ENCODE results near the gene TBX10. TPM values are rescaled to one million over a fixed set of nuclear protein-coding genes. Genes with fewer than 3 reads are reported as not detected.
A peak's percentile ranks its signal among the peaks of the same experiment; 100 is the strongest.

The TBX10 gene
- total RNA-seq, 1 experiment from 2014 or later, result not detected

- Histone ChIP-seq H3K4me1 (ENCODE audit: control insufficient read depth in 1 of 2, insufficient read depth in 2 of 2, low read length in 2 of 2) (peaks cover 6 to 21% of the 10 kb centered on the region in 2 experiments), H2AFZ (ENCODE audit: low read depth, low read length, poor library complexity, severe bottlenecking) (no peak overlapping the region), H4K20me1 (ENCODE audit: insufficient read depth) (no peaks in the 10 kb centered on the region), H3K4me3 (replicated peaks in 1 of 2; ENCODE audit: low read depth in 1 of 2, low read length in 2 of 2) (no peak overlapping the region), H3K9me3 (ENCODE audit: control insufficient read depth in 1 of 2, insufficient read depth in 1 of 2, low read depth in 1 of 2, low read length in 2 of 2) (no peaks in the 10 kb centered on the region), H3K36me3 (ENCODE audit: control insufficient read depth in 1 of 2, insufficient read depth in 2 of 2, low read length in 2 of 2) (peaks cover 19 to 21% of the 10 kb centered on the region in 2 experiments; a peak in 3 of 4 replicates), H3K9me2 (ENCODE audit: insufficient read depth) (no peaks in the 10 kb centered on the region), H3K4me2 (ENCODE audit: low read length) (peak overlapping the region; percentile 92; the same call in 1 of the 2 replicates), H3K27ac (ENCODE audit: low read depth, low read length) (no peak overlapping the region), H3K27me3 (ENCODE audit: insufficient read depth, low read length) (no peaks in the 10 kb centered on the region), H3K79me2 (ENCODE audit: insufficient read depth, low read length) (peaks cover 27% of the 10 kb centered on the region), H3K9ac (ENCODE audit: low read length) (no peak overlapping the region)
- ATAC-seq (no peak), DNase-seq (ENCODE audit: low read depth, low spot score) (no peak)
- RAD21 ChIA-PET (ENCODE audit: low non-redundant PET in 1 of 2, low total read pairs in 2 of 2, uncharacterized antibody in 2 of 2, unreplicated experiment in 2 of 2), result no interaction called here
- no TSS peak for BruUV-seq (replicated peaks)
- POLR2A ChIA-PET, result interaction anchor here (1.1 kb wide), 1 partner anchor 25 kb away, joined by 3 read pairs; the partner anchor contains the start of gene GSTP1
- intact Hi-C loops (cut with micrococcal nuclease), result no loop called here
- TF ChIP-seq EZH2phosphoT487 (IDR thresholded peaks at IDR 0.05; ENCODE audit: borderline replicate concordance) (no peak), CEBPB (IDR thresholded peaks at IDR 0.05; ENCODE audit: low read depth) (no peak), POLR2A (IDR thresholded peaks at IDR 0.05; ENCODE audit: borderline replicate concordance, extremely low read depth, insufficient read depth, insufficient read length) (no peak), YY1 (IDR thresholded peaks at IDR 0.05; ENCODE audit: extremely low read depth, insufficient replicate concordance, low read depth, low read length) (no peak), EZH2 (IDR thresholded peaks at IDR 0.05) (no peak), SIN3A (IDR thresholded peaks at IDR 0.05; ENCODE audit: low read depth) (no peak), REST (IDR thresholded peaks at IDR 0.05; ENCODE audit: low read depth) (no peak), SP1 (IDR thresholded peaks at IDR 0.05; ENCODE audit: low read depth) (no peak), ZBTB33 (IDR thresholded peaks at IDR 0.05; ENCODE audit: extremely low read depth, insufficient replicate concordance, low read length) (no peak), ZFX (IDR thresholded peaks at IDR 0.05) (no peak), SRF (IDR thresholded peaks at IDR 0.05; ENCODE audit: low read depth) (no peak), JUND (IDR thresholded peaks at IDR 0.05) (no peak)
- CTCF ChIA-PET, result no interaction called here
Measured at GRCh38 chr11:67608486-67608885, 31.1 kb downstream of the TBX10 start.

Measured in HCT116 (cell line).